CD14-positive monocyte (primary cell): ENCODE results near the gene PVALEF. TPM values are rescaled to one million over a fixed set of nuclear protein-coding genes. Genes with fewer than 3 reads are reported as not detected.
A peak's percentile ranks its signal among the peaks of the same experiment; 100 is the strongest.

Experiments
- DNase-seq, 3 donors: peaks; one replicate each; pipeline ENCODE4 v3.0.0-alpha.2; 2011 to 2022
- H2AFZ ChIP-seq: 2 replicates; pipeline ENCODE4 v1.6.0; 2012; ENCODE audit warnings: mild to moderate bottlenecking, low read depth, low read length, inconsistent platforms; ENCODE audit not compliant: insufficient read depth, poor library complexity, severe bottlenecking
- H3K27ac ChIP-seq, 2 donors: 1 replicate in 1 of 2; 2 replicates in 1 of 2; pipeline ENCODE4 v1.5.1; 2012 to 2013; ENCODE audit warnings: low read length in 2 of 2, control low read depth in 1 of 2, inconsistent platforms in 1 of 2, low read depth in 1 of 2, mild to moderate bottlenecking in 1 of 2
- H3K27me3 ChIP-seq, 2 donors: one replicate each; pipeline versions ENCODE4 v1.6.0 to v1.6.1; 2011 to 2013; ENCODE audit warnings: low read length in 2 of 2; ENCODE audit not compliant: control insufficient read depth in 2 of 2, insufficient read depth in 2 of 2
- H3K36me3 ChIP-seq, 2 donors: replicated peaks in 1 of 2; 1 replicate in 1 of 2; 2 replicates in 1 of 2; pipeline versions ENCODE4 v1.5.1 to v1.6.1; 2012 to 2013; ENCODE audit warnings: low read length in 2 of 2, control low read depth in 1 of 2, inconsistent platforms in 1 of 2, mild to moderate bottlenecking in 1 of 2; ENCODE audit not compliant: insufficient read depth in 2 of 2, control insufficient read depth in 1 of 2
- H3K4me1 ChIP-seq, 2 donors: 1 replicate in 1 of 2; 2 replicates in 1 of 2; pipeline versions ENCODE4 v1.5.1 to v1.6.1; 2012 to 2013; ENCODE audit warnings: low read length in 2 of 2, control low read depth in 1 of 2, inconsistent platforms in 1 of 2, mild to moderate bottlenecking in 1 of 2, moderate library complexity in 1 of 2; ENCODE audit not compliant: insufficient read depth in 2 of 2, control insufficient read depth in 1 of 2
- H3K4me2 ChIP-seq: replicated peaks from 2 replicates; pipeline ENCODE3; 2012; ENCODE audit warnings: low read length, moderate library complexity, mild to moderate bottlenecking; ENCODE audit not compliant: poor library complexity, severe bottlenecking; ENCODE audit errors: extremely low read depth
- H3K4me3 ChIP-seq, 3 experiments: fragments of 200-600 bp in 1 of 3; sonication (generic) in 1 of 3; replicated peaks in 1 of 3; 1 replicate in 2 of 3; 2 replicates in 1 of 3; pipeline ENCODE4 v1.5.1; 2011 to 2013; ENCODE audit warnings: low read length in 3 of 3, mild to moderate bottlenecking in 3 of 3, control low read depth in 2 of 3, low read depth in 2 of 3, inconsistent platforms in 1 of 3, moderate library complexity in 1 of 3
- H3K79me2 ChIP-seq: 2 replicates; pipeline ENCODE4 v1.6.0; 2012; ENCODE audit warnings: mild to moderate bottlenecking, control low read depth, inconsistent platforms, low read length, moderate library complexity; ENCODE audit not compliant: insufficient read depth
- H3K9ac ChIP-seq: 2 replicates; pipeline ENCODE4 v1.6.0; 2017; ENCODE audit warnings: low read length, mild to moderate bottlenecking; ENCODE audit not compliant: insufficient read depth, poor library complexity, severe bottlenecking
- H3K9me3 ChIP-seq, 2 donors: replicated peaks in 1 of 2; 1 replicate in 1 of 2; 2 replicates in 1 of 2; pipeline versions ENCODE4 v1.5.1 to v1.6.1; 2012 to 2013; ENCODE audit warnings: low read length in 2 of 2, control low read depth in 1 of 2; ENCODE audit not compliant: control insufficient read depth in 1 of 2, insufficient read depth in 1 of 2
- H4K20me1 ChIP-seq: 2 replicates; pipeline ENCODE4 v1.6.0; 2012; ENCODE audit warnings: mild to moderate bottlenecking, low read length, control low read depth, moderate library complexity; ENCODE audit not compliant: insufficient read depth
- H3K27ac Mint-ChIP-seq, 7 donors: one replicate each; pipeline ENCODE4 v1.8.0; 2020; ENCODE audit warnings: mild to moderate bottlenecking in 7 of 7, mixed read lengths in 7 of 7, moderate library complexity in 6 of 7, inconsistent platforms in 2 of 7
- H3K27me3 Mint-ChIP-seq, 3 donors: one replicate each; pipeline ENCODE4 v1.8.0; 2021 to 2022; ENCODE audit warnings: low read depth in 3 of 3, mild to moderate bottlenecking in 3 of 3, mixed read lengths in 3 of 3, moderate library complexity in 3 of 3, inconsistent platforms in 1 of 3
- H3K36me3 Mint-ChIP-seq, 2 donors: one replicate each; pipeline ENCODE4 v1.8.0; 2020; ENCODE audit warnings: mixed read lengths in 2 of 2, inconsistent platforms in 1 of 2, mild to moderate bottlenecking in 1 of 2
- H3K4me1 Mint-ChIP-seq: one replicate; pipeline ENCODE4 v1.8.0; 2020; ENCODE audit warnings: mild to moderate bottlenecking, mixed read lengths
- H3K4me3 Mint-ChIP-seq, 2 donors: one replicate each; pipeline ENCODE4 v1.8.0; 2020; ENCODE audit warnings: mild to moderate bottlenecking in 2 of 2, mixed read lengths in 2 of 2, moderate library complexity in 1 of 2
- H3K9me3 Mint-ChIP-seq, 7 donors: one replicate each; pipeline ENCODE4 v1.8.0; 2020 to 2022; ENCODE audit warnings: mixed read lengths in 7 of 7, mild to moderate bottlenecking in 6 of 7, moderate library complexity in 6 of 7, inconsistent platforms in 2 of 7
- CTCF ChIP-seq: fragments of 200-600 bp; IDR thresholded peaks from one replicate; pipeline ENCODE4 v1.8.0; 2022; ENCODE audit warnings: antibody characterized with exemption, mild to moderate bottlenecking
- WGBS: methylation state at CpG from one replicate; pipeline ENCODE4 v1.1.5; 2013; ENCODE audit warnings: missing lambda C conversion rate; ENCODE audit not compliant: insufficient coverage; 5-methylcytosine and 5-hydroxymethylcytosine counted together
- intact Hi-C, 2 donors: fragments of 100-400 bp; cut with micrococcal nuclease; formaldehyde crosslinking; loops; one replicate each; pipeline versions ENCODE4 v1.15.0 to v1.15.1; 2023
- polyA plus RNA-seq, 3 donors: library from polyadenylated mRNA; depleted of rRNA in 1 of 3; unstranded in 2 of 3; stranded (reverse) in 1 of 3; fragments of 300-500 nt in 2 of 3; fragments of >200 nt in 1 of 3; fragmentation: Illumina TruSeq in 2 of 3; gene quantifications; 1 replicate in 2 of 3; 2 replicates in 1 of 3; pipeline ENCODE4 v1.2.3, GENCODE V29; 2012 to 2021

PVALEF gene
- polyA plus RNA-seq, 3 donors, result not detected

- TF ChIP-seq CTCF, result no peak
- peaks cover 4% of the 10 kb centered on the region for H3K79me2 ChIP-seq
- no peaks in the 10 kb centered on the region for H4K20me1 ChIP-seq
- H3K9ac ChIP-seq, result no peak overlapping the region
- DNase-seq, result no peak
- H3K27me3 ChIP-seq, result no peaks in the 10 kb centered on the region
- 97% methylated on average over 13 of the region's 18 CpGs for WGBS
- no peaks in the 10 kb centered on the region for H3K9me3 Mint-ChIP-seq
- H3K4me1 ChIP-seq, result peaks cover 9 to 13% of the 10 kb centered on the region in 2 donors
- no peak overlapping the region for H3K27ac ChIP-seq
- H2AFZ ChIP-seq, result no peak overlapping the region
- peaks cover 0 to 5% (median 4%) of the 10 kb centered on the region in 3 donors for H3K27me3 Mint-ChIP-seq
- H3K4me3 Mint-ChIP-seq, result no peak overlapping the region
- H3K4me2 ChIP-seq, result no peak overlapping the region
- peaks cover 11% of the 10 kb centered on the region for H3K4me1 Mint-ChIP-seq
- no peak overlapping the region for H3K4me3 ChIP-seq
- peaks cover 17 to 29% of the 10 kb centered on the region in 2 donors for H3K36me3 Mint-ChIP-seq
- no peak overlapping the region for H3K27ac Mint-ChIP-seq
- H3K9me3 ChIP-seq, result no peaks in the 10 kb centered on the region
- peaks cover 4 to 5% of the 10 kb centered on the region in 2 donors for H3K36me3 ChIP-seq
- intact Hi-C loops, result no loop called here
These were observed 52.2 kb downstream of the PVALEF start for GRCh38 chr17:81217491-81217890.

- H3K4me2 ChIP-seq, result no peak overlapping the region
- H3K9ac ChIP-seq, result no peak overlapping the region
- 87% methylated on average over 7 of the region's 13 CpGs for WGBS
- peaks cover 4% of the 10 kb centered on the region for H3K79me2 ChIP-seq
- H3K4me3 ChIP-seq, result no peak overlapping the region
- H3K9me3 ChIP-seq, result no peaks in the 10 kb centered on the region
- no peak for TF ChIP-seq CTCF
- no peaks in the 10 kb centered on the region for H3K9me3 Mint-ChIP-seq
- no peak for DNase-seq
- H3K4me1 ChIP-seq, result peaks cover 13 to 20% of the 10 kb centered on the region in 2 donors
- H3K36me3 Mint-ChIP-seq, result peaks cover 16 to 29% of the 10 kb centered on the region in 2 donors
- H3K27me3 Mint-ChIP-seq, result peaks cover 0 to 5% (median 3%) of the 10 kb centered on the region in 3 donors
- no peak overlapping the region for H3K27ac ChIP-seq
- H3K27ac Mint-ChIP-seq, result peak overlapping the region in 1 of 7 donors; percentile 8
- no peak overlapping the region for H2AFZ ChIP-seq
- peaks cover 13% of the 10 kb centered on the region for H3K4me1 Mint-ChIP-seq
- peaks cover 4 to 5% of the 10 kb centered on the region in 2 donors for H3K36me3 ChIP-seq
- H3K4me3 Mint-ChIP-seq, result no peak overlapping the region
- H4K20me1 ChIP-seq, result no peaks in the 10 kb centered on the region
- intact Hi-C loops, result no loop called here
- no peaks in the 10 kb centered on the region for H3K27me3 ChIP-seq
These were observed 53.2 kb downstream of the PVALEF start for GRCh38 chr17:81218459-81218858.
